Hematopoietic multipotent progenitor cell treated with erythropoietin and hydrocortisone succinate and interleukin-3 and kit ligand, for 8 days (in vitro differentiated cells): Measurements from ENCODE around the gene ZNF254.
"Not testable (repeated sequence)": the region's sequence is repeated elsewhere in the genome, so short reads cannot be mapped to it uniquely, and the experiment has no call there.

Source experiments
- DNase-seq: peaks from one replicate; pipeline ENCODE4 v3.0.0-alpha.2; 2015

Gene ZNF254

GRCh38 chr19:24086974-24087595 is at the start of gene ZNF254:
Gene ZNF254 (plus strand): TSS chr19:24087187. CDS start chr19:24087308, 121 bp downstream.
- peak; percentile 99 for DNase-seq

DNA sequence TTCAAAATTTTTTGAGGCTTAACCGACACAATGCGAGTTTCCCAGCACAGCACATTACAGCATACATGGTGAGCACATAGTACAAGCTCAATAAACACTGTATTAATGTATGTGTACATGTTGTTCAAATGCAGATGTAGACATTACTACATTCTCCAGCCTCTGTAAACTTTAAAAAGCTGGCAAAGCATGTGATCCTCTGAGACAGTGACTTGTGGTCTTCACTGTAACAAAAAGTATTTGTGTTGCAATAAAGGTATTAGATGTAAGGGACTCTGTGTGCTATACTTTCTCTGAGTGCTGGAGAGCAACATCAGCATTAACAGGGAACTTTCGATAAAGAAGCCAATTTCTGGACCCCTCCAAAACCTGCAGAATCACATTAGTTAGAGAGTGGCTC is 46.4 kb upstream of the ZNF254 start:
- DNase-seq: no peak

DNA sequence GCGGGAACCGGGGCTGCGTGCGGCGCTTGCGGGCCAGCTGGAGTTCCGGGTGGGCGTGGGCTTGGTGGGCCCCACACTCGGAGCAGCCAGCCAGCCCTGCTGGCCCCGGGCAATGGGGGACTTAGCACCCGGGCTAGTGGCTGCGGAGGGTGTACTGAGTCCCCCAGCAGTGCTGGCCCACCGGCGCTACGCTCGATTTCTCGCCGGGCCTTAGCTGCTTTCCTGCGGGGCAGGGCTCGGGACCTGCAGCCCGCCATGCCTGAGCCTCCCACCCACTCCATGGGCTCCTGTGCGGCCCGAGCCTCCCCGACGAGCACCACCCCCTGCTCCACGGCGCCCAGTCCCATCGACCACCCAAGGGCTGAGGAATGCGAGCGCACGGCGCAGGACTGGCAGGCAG is 45.7 kb upstream of the ZNF254 start:
- not testable (repeated sequence) for DNase-seq

DNA sequence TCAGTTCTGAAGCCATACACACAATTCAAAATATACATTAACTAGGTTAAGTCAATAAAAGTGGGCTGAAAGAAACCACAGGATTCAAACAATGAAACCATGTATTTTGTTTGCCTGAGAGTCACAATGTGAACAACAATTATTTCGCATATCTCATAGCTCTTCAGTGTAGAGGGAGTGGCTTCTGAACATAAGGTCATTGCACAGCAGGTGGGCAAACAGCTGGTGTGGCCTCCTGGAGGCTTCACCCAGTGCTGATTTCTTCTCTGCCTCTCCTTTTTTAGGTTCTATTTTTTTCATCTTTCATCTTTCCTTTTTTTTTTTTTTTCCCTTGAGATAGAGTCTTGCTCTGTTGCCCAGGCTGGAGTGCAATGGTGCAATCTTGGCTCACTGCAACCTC is 40.4 kb upstream of the ZNF254 start:
- DNase-seq: no peak

DNA sequence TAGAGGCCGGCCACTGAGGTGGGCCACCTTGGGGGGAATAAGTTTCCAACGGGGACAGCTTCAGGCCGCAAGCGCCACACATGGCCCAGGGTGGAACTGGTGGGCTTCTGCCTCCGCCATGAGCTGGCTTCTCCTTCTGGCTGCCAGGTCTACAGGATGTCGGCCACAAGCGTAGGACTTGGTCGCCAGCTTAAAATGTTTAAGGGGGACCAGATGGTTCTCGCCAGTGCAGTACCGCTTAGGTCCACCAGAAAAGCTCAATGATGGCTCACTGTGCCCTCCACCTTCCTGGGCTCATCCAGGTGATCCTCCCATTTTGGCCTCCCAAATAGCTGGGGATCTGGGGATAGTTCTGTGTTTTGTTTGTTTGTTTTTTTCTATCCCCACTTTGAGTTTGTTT is 38.7 kb upstream of the ZNF254 start:
- no peak for DNase-seq

GRCh38 chr19:24049537-24049936 is 37.5 kb upstream of the ZNF254 start:
- no peak for DNase-seq

DNA sequence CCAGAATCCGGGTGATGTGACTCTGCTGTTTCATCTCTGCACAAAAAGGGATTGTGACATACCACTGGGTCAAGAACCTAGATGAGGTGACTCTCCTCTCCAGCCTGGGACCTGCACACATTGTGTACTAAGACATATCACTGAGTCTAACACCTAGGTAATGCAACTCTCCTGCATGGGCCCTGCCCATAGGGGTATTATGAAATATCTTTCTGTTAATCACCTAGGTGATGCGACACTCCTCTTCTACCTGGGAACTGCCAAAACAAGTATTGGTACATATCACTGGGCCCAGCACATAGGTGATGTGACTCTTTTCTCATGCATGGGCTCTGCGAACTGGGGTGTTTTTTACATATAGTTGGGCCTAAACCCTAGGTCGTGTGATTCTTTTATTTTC is 35.5 kb upstream of the ZNF254 start:
- DNase-seq: no peak

- DNase-seq: no peak
Measured at GRCh38 chr19:24052811-24053210, 34.2 kb upstream of the ZNF254 start.

GRCh38 chr19:24053601-24054000 is 33.4 kb upstream of the ZNF254 start:
- DNase-seq: no peak

GRCh38 chr19:24054044-24054935 is 32.7 kb upstream of the ZNF254 start:
- no peak for DNase-seq

DNA sequence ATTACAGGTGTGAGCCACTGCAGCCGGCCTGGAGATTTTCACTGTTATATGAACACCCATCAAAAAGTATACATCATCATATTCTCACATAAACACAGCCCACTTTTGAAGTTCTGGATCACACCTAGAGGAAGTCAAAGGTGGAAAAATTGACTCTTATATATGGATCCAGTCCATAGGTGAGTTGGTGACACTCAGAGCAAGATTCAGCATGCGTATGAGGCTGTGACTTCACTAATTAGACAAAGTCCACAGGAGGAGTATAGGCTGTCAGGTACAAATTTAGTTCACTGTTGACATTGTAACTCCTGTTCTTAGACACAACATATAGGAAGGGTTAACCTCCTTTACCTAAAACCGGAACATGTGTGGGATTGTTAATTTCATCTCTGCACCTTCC is 31.4 kb upstream of the ZNF254 start:
- no peak for DNase-seq

GRCh38 chr19:24057144-24057543 is 29.8 kb upstream of the ZNF254 start:
- DNase-seq: no peak

DNA sequence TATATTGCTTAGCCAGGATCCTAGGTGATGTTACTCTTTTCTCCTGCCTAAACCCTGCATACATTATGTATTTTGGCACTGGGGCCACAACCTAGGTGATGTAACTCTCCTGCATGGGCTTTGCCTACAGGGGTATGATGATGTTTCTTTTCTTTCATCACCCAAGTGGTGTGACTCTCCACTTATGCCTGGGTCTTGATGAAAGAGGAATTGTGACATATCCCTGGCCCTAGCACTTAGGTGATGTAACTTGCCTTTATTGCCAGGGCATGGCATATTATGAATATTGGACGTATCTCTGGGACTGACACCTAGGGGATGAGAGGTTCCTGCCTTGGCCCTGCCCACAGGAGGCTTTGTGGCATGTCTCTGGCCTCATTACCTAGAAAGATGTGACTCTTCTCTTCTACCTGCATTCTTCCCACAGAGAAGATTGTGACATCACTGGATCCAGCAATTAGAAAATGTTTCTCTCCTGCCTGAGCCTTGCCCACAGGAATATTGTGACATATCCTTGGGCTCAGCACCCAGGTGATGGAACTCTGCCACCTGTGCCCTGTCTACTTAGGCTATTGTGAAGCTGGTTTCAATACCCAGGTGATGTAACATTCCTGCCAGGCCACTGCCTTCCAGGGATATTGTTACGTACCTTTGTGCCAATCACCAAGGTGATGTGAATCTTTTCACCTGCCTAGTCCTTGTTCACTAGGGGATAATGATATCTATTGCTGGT is 27.3 kb upstream of the ZNF254 start:
- DNase-seq: no peak

DNA sequence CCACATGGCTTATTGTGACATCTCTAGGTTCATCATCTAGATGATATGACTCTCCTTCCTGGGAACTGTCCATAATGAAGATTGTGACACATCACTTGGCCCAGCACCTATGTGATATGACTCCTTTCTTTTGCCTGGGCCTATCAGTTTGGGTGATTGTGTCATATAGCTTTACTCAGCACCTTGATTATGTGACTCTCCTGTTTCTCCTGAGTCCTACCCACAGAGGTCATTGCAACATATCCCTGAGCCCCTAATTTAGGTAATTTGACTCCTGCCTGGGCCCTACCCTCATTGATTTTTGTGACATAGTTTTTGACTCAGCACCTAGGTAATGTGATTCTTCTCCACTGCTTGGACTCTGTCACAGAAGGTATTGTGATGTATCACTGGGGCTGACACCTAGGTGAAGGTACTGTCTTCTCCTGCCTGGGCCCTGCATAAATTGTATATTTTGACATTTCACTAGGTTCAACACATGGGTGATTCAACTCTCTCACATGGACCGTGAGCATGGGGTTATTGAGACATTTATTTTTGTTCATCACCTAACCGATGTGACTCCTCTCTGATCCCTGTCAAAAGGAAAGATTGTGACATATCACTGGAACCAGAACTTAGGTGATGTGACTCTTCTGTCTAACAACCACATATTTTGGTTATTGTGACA is 26.2 kb upstream of the ZNF254 start:
- DNase-seq: no peak

DNA sequence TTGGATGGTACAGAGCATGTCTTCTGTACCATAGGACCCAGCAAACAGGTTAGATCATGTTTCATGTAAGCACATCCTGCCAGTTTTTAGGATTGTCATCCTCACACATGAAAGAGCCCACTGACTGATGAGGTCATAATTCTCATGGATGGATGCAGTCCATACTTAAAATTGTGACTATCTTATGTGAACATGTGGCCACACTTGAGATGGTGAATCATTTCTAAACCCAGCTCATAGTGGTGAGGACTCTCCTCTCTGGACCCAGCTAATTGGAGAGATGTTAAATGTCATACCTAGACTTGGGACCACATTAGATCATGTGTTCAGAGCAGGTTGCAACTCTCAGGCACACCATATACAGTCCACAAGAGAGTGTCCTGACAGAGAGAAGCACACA is 24.8 kb upstream of the ZNF254 start:
- no peak for DNase-seq

GRCh38 chr19:24063295-24063694 is 23.7 kb upstream of the ZNF254 start:
- no peak for DNase-seq

GRCh38 chr19:24064175-24064574 is 22.8 kb upstream of the ZNF254 start:
- DNase-seq: no peak

DNA sequence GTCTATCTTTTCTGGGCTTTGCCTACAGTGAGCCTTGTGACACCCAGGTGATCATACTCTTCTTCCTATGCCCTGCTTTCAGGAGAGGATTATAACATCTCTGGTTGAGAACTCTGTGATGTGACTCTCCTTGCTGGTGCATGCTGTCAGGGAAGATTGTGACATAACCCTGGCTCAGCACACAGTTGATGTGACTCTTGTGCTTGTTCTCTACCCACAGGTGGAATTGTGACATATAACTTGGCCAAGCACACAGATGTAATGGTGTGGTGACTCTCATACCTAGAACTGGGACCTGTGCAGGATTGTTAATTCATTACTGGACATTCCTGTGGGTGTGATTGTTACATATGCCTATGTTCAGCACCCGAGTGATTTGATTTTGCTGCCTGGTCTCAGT is 21.7 kb upstream of the ZNF254 start:
- no peak for DNase-seq

GRCh38 chr19:24065865-24066604 is 21.0 kb upstream of the ZNF254 start:
- DNase-seq: no peak

DNA sequence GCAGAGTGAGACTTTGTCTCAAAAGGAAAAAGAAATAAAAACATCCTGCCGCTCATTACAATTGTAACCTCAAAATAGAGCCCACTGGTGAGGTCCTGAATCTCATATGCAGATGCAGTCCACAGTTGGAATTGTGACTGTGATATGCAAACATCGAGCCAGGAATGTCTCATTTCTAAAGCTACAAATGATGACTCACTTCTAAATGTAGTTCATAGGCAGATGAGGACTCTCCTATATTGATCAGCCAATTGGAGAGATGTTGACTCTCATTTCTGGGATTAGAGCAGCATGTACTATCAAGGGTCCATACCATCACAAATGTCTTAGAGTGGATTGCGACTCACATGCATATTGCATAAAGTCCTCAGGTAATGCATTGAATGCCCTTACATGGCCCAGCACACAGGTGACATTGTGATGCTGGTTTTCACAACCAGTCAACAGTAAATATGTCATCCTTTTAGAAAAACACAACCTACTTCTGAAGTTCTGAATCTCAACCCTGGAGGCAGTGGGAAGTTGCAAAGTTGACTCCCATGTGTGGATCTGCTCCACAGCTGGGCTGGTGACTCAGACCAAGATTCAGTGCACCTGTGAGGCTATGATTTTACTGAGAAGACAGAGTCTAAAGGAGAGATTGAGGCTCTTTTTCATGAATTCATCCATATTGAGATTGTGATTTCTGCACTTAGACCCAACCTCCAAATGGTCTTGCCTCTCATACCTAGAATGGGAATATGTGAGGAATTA is 16.9 kb upstream of the ZNF254 start:
- no peak for DNase-seq

DNA sequence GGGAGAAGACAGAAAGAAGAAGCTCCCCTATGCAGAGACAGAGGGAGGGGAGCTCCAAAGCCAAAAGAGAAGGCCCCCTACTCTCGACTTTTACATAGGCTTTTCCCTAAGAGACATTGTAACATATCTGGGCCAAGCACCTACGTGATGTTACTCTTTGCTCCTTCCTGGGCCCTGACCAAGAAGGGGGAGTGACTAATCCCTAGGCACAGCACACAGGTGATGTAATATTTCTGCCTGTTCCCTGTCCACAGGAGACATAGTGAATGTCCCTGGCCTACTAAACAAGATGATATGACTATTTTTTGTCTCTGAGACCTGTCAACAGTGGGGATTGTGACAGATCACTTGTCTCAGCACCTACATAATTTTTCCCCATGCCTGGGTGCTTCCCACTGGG is 15.9 kb upstream of the ZNF254 start:
- no peak for DNase-seq

DNA sequence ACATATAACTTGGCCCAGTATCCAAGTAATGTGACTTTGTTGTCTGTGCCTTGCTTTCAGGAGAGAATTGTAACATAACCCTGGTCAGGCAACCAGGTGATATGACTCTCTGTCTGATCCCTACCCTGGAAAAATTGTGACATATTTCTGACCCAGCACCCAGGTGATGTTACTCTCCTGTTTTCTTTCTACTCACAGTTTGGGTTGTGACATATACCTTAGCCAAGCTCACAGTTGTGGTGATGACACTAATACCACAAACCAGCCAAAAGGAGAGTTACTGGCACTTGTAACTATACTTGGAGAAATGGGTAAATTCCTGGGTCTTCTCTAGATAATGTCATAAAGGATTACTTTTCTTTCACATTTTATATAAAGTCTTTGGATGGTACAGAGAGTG is 14.3 kb upstream of the ZNF254 start:
- no peak for DNase-seq
